ENCODE data around the gene SCAPER. TPM values are rescaled to one million over a fixed set of nuclear protein-coding genes. Genes with fewer than 3 reads are reported as not detected.

SCAPER gene
- total and polyA plus RNA-seq, 10 of the 15 experiments (the other 5 are each of a cell fraction or from before 2014, with no cell fraction given), result 1.0 to 7.7 (median 3.9) TPM

GRCh38 chr15:76812381-76812780, 92.8 kb downstream of the SCAPER start:
- ChIA-PET SMC1A (ENCODE audit: uncharacterized antibody, unreplicated experiment) (no interaction called here), RAD21 (ENCODE audit: unreplicated experiment) (no interaction called here), POLR2A (no interaction called here), CTCF (interaction anchor here (1.2 kb wide), 1 partner anchor 11 kb away, joined by 3 read pairs; no protein-coding TSS in a partner anchor)
- ATAC-seq (no peak), FAIRE-seq (no peak), DNase-seq (ENCODE audit: low read depth, low spot score) (no peak)
- 98% methylated on average over 3 of the region's 4 CpGs for whole genome bisulfite sequencing (ENCODE audit: insufficient coverage, insufficient replicate concordance, low lambda C conversion rate, missing lambda C conversion rate)
- Histone ChIP-seq H3K4me2 (ENCODE audit: control insufficient read depth, insufficient read depth) (no peak overlapping the region), H3K4me3 (no peak overlapping the region), H3K79me2 (ENCODE audit: control insufficient read depth, insufficient read depth, low read length) (no peaks in the 10 kb centered on the region), H2AFZ (ENCODE audit: control insufficient read depth, low read depth, low read length) (no peak overlapping the region), H4K20me1 (ENCODE audit: control insufficient read depth, insufficient read depth) (no peaks in the 10 kb centered on the region), H3K9me3 (replicated peaks; ENCODE audit: control insufficient read depth, insufficient read depth, low read length) (no peaks in the 10 kb centered on the region; the same call in 1 of the 3 replicates), H3K4me1 (ENCODE audit: control insufficient read depth, insufficient read depth, low read length) (no peaks in the 10 kb centered on the region), H3K36me3 (ENCODE audit: control insufficient read depth in 2 of 2, insufficient read depth in 2 of 2, low read length in 1 of 2) (no peaks in the 10 kb centered on the region), H3K9ac (ENCODE audit: control insufficient read depth, insufficient read depth, low read length) (no peak overlapping the region), H3K27ac (ENCODE audit: control insufficient read depth, insufficient read depth) (no peak overlapping the region), H3K27me3 (replicated peaks in 1 of 2; ENCODE audit: control insufficient read depth in 2 of 2, insufficient read depth in 2 of 2, low read length in 1 of 2) (no peaks in the 10 kb centered on the region)
- intact Hi-C loops (cut with micrococcal nuclease; ENCODE audit: unreplicated experiment), result no loop called here
- no TSS peak for BruUV-seq (replicated peaks)
- no peak for TF ChIP-seq IKZF1 (conservative IDR thresholded peaks at IDR 0.05)
- TF ChIP-seq BMI1 (IDR thresholded peaks at IDR 0.05; ENCODE audit: borderline replicate concordance), result no peak
- TF ChIP-seq FOXM1 (IDR thresholded peaks at IDR 0.05; ENCODE audit: low read depth, low read length), result no peak
- TF ChIP-seq RFX5 (IDR thresholded peaks at IDR 0.05; ENCODE audit: low read depth, low read length), result no peak
- no peak for TF ChIP-seq ETV6 (conservative IDR thresholded peaks at IDR 0.05 in 1 of 2, IDR thresholded peaks at IDR 0.05 in 1 of 2; ENCODE audit: borderline replicate concordance in 1 of 2, low read depth in 1 of 2)
- no peak for TF ChIP-seq POLR2AphosphoS2 (IDR thresholded peaks at IDR 0.05; ENCODE audit: low read depth, low read length)
- TF ChIP-seq, protein P1, sequence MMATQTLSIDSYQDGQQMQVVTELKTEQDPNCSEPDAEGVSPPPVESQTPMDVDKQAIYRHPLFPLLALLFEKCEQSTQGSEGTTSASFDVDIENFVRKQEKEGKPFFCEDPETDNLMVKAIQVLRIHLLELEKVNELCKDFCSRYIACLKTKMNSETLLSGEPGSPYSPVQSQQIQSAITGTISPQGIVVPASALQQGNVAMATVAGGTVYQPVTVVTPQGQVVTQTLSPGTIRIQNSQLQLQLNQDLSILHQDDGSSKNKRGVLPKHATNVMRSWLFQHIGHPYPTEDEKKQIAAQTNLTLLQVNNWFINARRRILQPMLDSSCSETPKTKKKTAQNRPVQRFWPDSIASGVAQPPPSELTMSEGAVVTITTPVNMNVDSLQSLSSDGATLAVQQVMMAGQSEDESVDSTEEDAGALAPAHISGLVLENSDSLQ (IDR thresholded peaks at IDR 0.05), result no peak
- TF ChIP-seq, protein P2, sequence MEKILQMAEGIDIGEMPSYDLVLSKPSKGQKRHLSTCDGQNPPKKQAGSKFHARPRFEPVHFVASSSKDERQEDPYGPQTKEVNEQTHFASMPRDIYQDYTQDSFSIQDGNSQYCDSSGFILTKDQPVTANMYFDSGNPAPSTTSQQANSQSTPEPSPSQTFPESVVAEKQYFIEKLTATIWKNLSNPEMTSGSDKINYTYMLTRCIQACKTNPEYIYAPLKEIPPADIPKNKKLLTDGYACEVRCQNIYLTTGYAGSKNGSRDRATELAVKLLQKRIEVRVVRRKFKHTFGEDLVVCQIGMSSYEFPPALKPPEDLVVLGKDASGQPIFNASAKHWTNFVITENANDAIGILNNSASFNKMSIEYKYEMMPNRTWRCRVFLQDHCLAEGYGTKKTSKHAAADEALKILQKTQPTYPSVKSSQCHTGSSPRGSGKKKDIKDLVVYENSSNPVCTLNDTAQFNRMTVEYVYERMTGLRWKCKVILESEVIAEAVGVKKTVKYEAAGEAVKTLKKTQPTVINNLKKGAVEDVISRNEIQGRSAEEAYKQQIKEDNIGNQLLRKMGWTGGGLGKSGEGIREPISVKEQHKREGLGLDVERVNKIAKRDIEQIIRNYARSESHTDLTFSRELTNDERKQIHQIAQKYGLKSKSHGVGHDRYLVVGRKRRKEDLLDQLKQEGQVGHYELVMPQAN (conservative IDR thresholded peaks at IDR 0.05), result no peak
- no peak for TF ChIP-seq ZNF217 (IDR thresholded peaks at IDR 0.05)
- TF ChIP-seq BRCA1 (IDR thresholded peaks at IDR 0.05; ENCODE audit: low read depth, low read length), result no peak
- TF ChIP-seq HDGF (IDR thresholded peaks at IDR 0.05), result no peak
- no peak for TF ChIP-seq MYC (IDR thresholded peaks at IDR 0.05; ENCODE audit: insufficient read depth, insufficient read length, insufficient replicate concordance, low read length, severe bottlenecking)
- no peak for TF ChIP-seq HDAC2 (IDR thresholded peaks at IDR 0.05)
- no peak for TF ChIP-seq NBN (IDR thresholded peaks at IDR 0.05)
- in situ Hi-C loops (cut with MboI), result no loop called here

Measured in GM12878 (cell line).